HG03196 (cell line): ENCODE results near the gene PTPN20.

Experiments
- ATAC-seq: cut with Tn5 transposase; IDR thresholded peaks from one replicate; pipeline ENCODE4 v1.9.1; 2021; ENCODE audit not compliant: unreplicated experiment

PTPN20 gene

DNA sequence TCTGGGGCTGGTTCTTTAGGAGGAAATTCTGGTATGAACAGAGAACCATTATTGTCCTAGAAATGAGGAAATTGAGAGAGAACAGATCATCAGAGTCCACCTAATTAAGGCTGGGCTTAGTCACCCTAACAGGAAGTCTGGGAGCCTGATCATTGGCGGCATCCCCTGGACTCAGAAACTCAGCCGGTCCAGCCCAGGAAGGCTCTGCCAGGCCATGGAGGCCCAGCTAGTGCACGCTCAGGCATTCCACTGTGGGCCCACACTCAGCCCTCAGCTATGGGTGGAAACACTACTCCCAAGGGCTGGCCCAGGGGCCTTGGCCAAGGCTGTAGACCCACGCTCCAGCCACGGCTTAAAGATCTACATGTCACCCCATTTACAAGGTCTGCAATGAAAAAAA lies 109.2 kb downstream of the PTPN20 start:
- ATAC-seq = no peak

GRCh38 chr10:47021850-47022249 lies 110.6 kb downstream of the PTPN20 start:
- ATAC-seq = no peak

DNA sequence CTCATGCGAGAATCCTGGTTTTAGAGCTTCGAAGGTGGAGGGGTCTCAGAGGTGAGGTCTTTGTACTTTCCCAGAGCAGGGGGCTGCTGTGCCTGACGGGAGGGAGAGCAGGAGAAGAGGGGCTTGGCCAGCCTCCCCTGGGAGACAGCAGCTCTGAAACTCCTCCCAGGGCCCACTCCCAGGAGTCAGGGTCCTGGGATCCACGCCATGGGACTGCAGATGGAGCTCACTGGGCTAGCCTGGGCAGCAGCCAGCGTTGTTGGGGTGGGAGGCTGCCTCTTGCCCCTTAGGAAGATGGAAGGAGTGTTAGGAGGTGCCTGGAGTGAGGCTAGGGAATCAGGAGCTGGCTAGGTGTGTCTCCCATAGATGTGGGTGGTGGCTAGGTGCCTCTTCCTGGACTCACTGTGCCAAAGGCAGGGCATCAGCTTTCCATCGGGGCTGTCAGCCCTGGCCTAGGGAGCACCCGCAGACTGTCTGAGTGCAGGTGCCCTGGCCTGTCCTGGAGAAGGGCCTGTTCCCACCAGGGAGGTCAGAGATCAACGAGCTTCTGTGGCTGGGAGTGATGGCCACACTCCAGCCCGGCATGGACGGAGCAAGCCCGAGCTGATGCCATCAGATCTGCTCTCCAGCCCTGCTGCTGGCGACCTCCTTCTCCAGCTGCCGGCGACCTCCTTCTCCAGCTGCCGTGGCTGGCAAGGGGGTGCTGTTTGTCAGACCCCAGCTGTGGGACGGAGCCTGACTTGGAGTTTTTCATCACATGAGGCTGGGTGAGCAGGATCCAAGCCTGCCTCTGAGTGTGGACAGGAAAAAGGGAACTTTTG lies 111.3 kb downstream of the PTPN20 start:
- ATAC-seq = no peak

GRCh38 chr10:47023237-47024045 lies 112.2 kb downstream of the PTPN20 start:
- ATAC-seq = no peak

- ATAC-seq = no peak
These were observed 112.8 kb downstream of the PTPN20 start for GRCh38 chr10:47024046-47024322.

DNA sequence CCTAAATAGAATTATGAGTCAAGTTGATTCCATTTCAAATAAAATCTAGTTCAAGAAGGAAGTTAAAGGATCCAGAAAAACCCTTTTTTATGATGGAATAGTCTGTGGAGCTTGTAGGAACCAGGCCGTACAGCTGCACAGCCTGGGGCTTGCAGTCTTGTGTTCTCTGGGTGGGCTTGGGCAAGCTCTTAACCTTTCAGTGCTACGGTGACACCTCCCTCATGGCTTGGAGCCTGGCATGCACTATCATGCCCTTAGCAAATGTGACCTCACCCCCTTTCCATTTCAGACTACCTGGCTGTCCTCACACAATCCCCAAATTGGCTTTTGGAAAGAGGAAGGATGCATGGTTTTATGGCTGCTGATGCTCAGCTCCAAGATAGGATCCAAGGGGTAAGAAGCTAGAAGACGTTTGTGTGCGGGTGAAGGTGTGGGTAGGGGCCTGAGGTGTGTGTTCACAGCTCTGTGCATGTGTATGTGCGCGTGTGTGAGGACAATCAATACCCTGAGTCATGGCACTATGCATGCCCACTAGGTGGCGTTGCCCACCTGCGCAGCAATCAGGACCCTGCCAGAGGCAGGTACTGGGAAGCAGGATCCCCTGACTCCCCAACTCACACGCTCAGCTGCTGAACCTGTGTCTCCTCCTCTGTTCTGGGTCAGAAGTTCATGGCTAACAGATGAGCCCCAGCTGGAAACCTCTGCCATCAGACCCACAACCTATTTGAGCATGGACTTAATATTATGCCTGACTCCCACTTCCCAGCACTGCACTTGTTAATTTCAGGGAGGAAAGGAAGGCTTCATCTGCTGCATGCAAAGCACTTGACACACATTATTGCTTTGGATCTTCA lies 113.4 kb downstream of the PTPN20 start:
- ATAC-seq = no peak

DNA sequence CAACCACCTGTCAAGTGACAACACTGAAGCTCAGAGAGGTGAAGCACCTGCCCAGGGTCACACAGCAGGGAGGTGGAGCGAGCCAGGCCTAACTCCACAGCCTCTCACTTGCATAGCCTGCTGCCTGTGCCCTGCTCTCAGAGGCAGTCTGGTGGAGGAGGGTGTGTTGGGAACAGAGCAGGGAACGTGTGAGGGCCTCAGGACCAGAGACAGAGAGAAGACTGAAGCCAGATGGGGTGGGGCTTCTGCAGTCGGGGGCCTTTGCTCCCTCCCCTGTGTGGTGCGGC lies 114.0 kb downstream of the PTPN20 start:
- ATAC-seq = no peak

DNA sequence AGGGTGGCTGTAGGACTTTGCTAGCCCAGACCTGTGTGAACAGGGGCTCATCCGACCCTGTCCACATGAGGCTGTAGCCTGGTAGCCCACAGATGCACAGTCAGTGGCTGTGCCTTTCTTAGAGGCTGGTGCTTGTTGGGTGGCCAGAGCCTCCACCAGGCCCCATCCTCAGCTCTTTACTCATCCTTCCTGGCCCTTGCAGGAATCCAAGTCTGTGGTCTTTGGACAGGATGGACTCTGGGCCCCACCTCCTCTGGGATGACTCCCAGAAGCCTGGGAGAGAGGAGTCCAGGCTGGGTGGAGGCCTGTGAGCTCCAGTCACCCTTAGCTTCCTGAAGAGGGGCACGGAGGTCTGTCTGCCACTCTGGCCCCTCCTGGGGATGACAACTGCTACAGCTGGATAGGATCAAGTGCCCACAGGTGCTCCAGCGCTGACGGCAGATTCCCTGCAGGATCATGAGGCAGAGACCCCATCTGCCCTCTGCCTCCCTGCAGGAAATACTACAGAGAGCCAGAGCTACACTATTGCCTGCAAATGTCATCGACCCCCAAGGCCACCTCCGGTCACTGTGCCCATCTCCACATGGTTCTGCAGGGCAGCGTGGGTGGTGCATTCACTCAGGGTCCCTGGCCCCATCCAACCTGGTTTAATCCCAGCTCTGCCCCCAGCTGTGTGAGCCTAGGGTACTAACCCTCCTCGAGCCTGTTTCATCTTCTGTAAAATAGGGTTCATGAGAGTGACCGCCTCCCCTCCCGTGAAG lies 114.5 kb downstream of the PTPN20 start:
- ATAC-seq = no peak

GRCh38 chr10:47026301-47027107 lies 115.3 kb downstream of the PTPN20 start:
- no peak for ATAC-seq

GRCh38 chr10:47027108-47027783 lies 116.0 kb downstream of the PTPN20 start:
- no peak for ATAC-seq

DNA sequence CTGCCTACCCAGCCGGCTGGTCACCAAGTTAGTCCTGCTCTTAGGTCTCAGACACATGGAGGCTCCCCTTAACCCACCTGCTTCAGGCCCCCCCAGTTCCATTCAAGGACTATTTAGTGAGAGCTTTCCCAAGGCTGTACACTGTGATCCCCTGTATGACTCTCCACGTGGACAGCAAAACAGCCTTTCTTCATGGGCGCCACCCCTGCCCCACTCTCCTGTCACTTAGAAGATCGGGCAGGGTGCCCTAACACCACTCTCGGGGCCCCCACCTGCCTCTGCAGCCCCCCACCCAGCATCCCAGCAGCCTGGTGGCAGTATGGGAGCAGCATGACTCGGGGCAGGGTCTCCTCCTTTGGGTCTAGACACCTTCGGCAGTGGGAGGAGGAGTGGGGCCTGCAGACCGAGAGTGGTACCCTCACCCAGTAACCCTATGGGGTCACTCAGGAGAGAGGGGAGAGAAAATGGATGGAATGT lies 116.6 kb downstream of the PTPN20 start:
- ATAC-seq = no peak

- ATAC-seq = no peak
These were observed 117.2 kb downstream of the PTPN20 start for GRCh38 chr10:47028466-47028865.

GRCh38 chr10:47029181-47030009 lies 118.2 kb downstream of the PTPN20 start:
- no peak for ATAC-seq

DNA sequence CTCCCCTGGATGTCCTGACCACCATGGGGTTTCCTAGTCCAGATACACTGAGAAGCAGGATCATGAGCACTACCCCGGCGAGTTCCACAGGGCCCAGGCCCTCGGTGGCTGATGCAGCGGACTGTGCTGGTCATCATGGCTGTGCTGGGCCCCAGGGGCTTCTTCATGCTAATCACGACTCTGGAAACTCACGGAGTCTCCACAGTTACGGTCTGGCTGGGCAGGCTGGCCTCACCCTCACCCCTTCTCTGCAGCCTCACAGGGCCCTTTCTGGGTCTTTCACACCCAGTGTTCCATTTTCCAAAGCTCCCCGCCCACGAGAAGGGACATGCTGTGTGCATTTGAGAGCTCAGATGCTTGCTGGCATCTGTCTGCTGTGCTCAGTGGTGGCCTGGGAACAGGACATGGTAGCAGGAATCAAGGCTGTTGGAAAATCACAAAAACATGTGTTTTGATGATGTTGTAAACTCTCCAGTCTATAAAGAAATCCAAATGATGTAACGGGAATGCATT lies 119.0 kb downstream of the PTPN20 start:
- no peak for ATAC-seq

- ATAC-seq = no peak
These were observed 120.1 kb downstream of the PTPN20 start for GRCh38 chr10:47031211-47031900.

DNA sequence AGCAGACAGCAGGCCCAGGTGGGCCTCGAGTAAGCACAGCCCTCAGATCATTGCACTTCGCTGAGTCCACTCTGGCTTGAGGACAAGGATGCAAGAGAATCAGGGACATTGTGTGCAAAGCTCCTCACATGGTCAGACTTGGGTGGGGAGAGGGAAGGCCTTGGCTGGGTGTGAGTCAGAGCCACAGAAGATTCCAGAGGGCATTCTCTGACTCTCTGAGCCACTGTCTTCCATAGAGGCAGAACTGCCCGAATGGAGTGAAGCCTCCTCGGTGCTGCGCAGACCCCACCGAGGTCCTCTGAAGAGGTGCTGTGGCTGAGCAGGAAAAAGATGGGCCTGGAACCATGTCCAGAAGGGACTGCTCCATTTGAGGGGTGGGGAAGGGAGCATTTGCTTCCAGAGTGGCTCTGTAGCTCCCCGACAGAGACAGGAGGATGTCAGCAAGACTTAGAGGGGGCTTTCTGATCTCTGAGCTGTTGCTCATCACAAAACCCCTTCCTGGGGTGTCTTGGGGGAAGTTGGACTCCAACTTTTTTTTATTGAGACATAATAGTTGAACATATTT lies 120.8 kb downstream of the PTPN20 start:
- ATAC-seq = no peak

- ATAC-seq = no peak
These were observed 121.9 kb downstream of the PTPN20 start for GRCh38 chr10:47033081-47033480.
